Measurements from ENCODE around the gene ZBTB46. TPM values are rescaled to one million over a fixed set of nuclear protein-coding genes. Genes with fewer than 3 reads are reported as not detected.

ZBTB46 gene
- total and polyA plus RNA-seq, 7 donors = 0.23 to 5.3 (median 3.6) TPM

- peaks cover 0 to 10% (median 0%) of the 10 kb centered on the region in 3 donors for H3K27me3 ChIP-seq
- peak; percentile 68 for DNase-seq
- no peaks in the 10 kb centered on the region for H3K9me3 ChIP-seq
- H3K27ac ChIP-seq = peak overlapping the region; percentile 91 to 96 (median 96)
- 86 to 90% methylated on average over 30 of the region's 30 CpGs for WGBS, 2 donors
- intact Hi-C loops (cut with DNase I) = loop anchor here (2.0 to 5.0 kb wide), 2 partner anchors 115 to 525 kb away; partner anchors contain the start of genes GMEB2 and YTHDF1
- no peak for TF ChIP-seq POLR2A (IDR thresholded peaks at IDR 0.05)
- TF ChIP-seq POLR2AphosphoS5 (IDR thresholded peaks at IDR 0.05) = no peak
- no peak for TF ChIP-seq CTCF (IDR thresholded peaks at IDR 0.05)
- TF ChIP-seq EP300 (IDR thresholded peaks at IDR 0.05) = no peak
- H3K4me3 ChIP-seq = peak overlapping the region in 3 of 4 donors; percentile 65 to 71 (median 66)
- peaks cover 0 to 43% (median 36%) of the 10 kb centered on the region in 4 donors for H3K4me1 ChIP-seq
- peaks cover 11 to 20% (median 15%) of the 10 kb centered on the region in 4 donors for H3K36me3 ChIP-seq
Observed at GRCh38 chr20:63741676-63742380, 89.2 kb downstream of the ZBTB46 start.

GRCh38 chr20:63741354-63741675, 89.7 kb downstream of the ZBTB46 start:
- no peaks in the 10 kb centered on the region for H3K9me3 ChIP-seq
- peaks cover 0 to 10% (median 0%) of the 10 kb centered on the region in 3 donors for H3K27me3 ChIP-seq
- H3K4me3 ChIP-seq = peak overlapping the region; percentile 65 to 71 (median 66)
- no peak for TF ChIP-seq POLR2AphosphoS5 (IDR thresholded peaks at IDR 0.05)
- TF ChIP-seq EP300 (IDR thresholded peaks at IDR 0.05) = no peak
- TF ChIP-seq CTCF (IDR thresholded peaks at IDR 0.05) = no peak
- TF ChIP-seq POLR2A (IDR thresholded peaks at IDR 0.05) = no peak
- peak overlapping the region; percentile 91 to 96 (median 96) for H3K27ac ChIP-seq
- H3K4me1 ChIP-seq = peaks cover 0 to 43% (median 36%) of the 10 kb centered on the region in 4 donors
- intact Hi-C loops (cut with DNase I) = loop anchor here (2.0 to 5.0 kb wide), 2 partner anchors 115 to 524 kb away; partner anchors contain the start of genes GMEB2 and YTHDF1
- H3K36me3 ChIP-seq = peaks cover 11 to 23% (median 15%) of the 10 kb centered on the region in 4 donors
- WGBS, 2 donors = 38 to 56% methylated on average over 6 of the region's 6 CpGs
- no peak for DNase-seq

GRCh38 chr20:63740627-63741353, 90.3 kb downstream of the ZBTB46 start:
- Histone ChIP-seq H3K9me3 (no peaks in the 10 kb centered on the region), H3K4me3 (peak overlapping the region; percentile 65 to 71 (median 66)), H3K27ac (peak overlapping the region; percentile 91 to 96 (median 96)), H3K27me3 (peaks cover 0 to 10% (median 0%) of the 10 kb centered on the region in 3 donors), H3K4me1 (peaks cover 0 to 43% (median 36%) of the 10 kb centered on the region in 4 donors), H3K36me3 (peaks cover 11 to 28% (median 15%) of the 10 kb centered on the region in 4 donors)
- 3 to 15% methylated on average over 29 of the region's 29 CpGs for WGBS, 2 donors
- peak; percentile 98 for DNase-seq
- intact Hi-C loops (cut with DNase I) = loop anchor here (2.0 to 5.0 kb wide), 2 partner anchors 114 to 523 kb away; partner anchors contain the start of genes GMEB2 and YTHDF1
- TF ChIP-seq POLR2AphosphoS5 (IDR thresholded peaks at IDR 0.05) (peak; percentile 77 to 83 (median 80)), EP300 (IDR thresholded peaks at IDR 0.05) (peak in 1 of 4 donors; percentile 1), CTCF (IDR thresholded peaks at IDR 0.05) (no peak), POLR2A (IDR thresholded peaks at IDR 0.05) (peak; percentile 64 to 70)

GRCh38 chr20:63740070-63740626, 90.9 kb downstream of the ZBTB46 start:
- H3K4me3 ChIP-seq = peak overlapping the region; percentile 65 to 71 (median 66)
- H3K4me1 ChIP-seq = peaks cover 0 to 43% (median 36%) of the 10 kb centered on the region in 4 donors
- no peaks in the 10 kb centered on the region for H3K9me3 ChIP-seq
- H3K27ac ChIP-seq = peak overlapping the region; percentile 91 to 96 (median 96)
- 1% methylated on average over 80 of the region's 80 CpGs for WGBS, 2 donors
- H3K36me3 ChIP-seq = peaks cover 12 to 34% (median 20%) of the 10 kb centered on the region in 4 donors
- TF ChIP-seq EP300 (IDR thresholded peaks at IDR 0.05) = no peak
- no peak for TF ChIP-seq POLR2A (IDR thresholded peaks at IDR 0.05)
- no peak for TF ChIP-seq POLR2AphosphoS5 (IDR thresholded peaks at IDR 0.05)
- no peak for TF ChIP-seq CTCF (IDR thresholded peaks at IDR 0.05)
- intact Hi-C loops (cut with DNase I) = loop anchor here (2.0 to 5.0 kb wide), 2 partner anchors 113 to 523 kb away; partner anchors contain the start of genes GMEB2 and YTHDF1
- peaks cover 0 to 10% (median 0%) of the 10 kb centered on the region in 3 donors for H3K27me3 ChIP-seq
- peak; percentile 78 for DNase-seq

Measured in sigmoid colon (tissue), 7 donors.